NOMO-1 treated with DMSO at 0.1 percent for 48 hours (cell line): ENCODE measurements around the gene PRKCE.
"Not testable (repeated sequence)": the region's sequence is repeated elsewhere in the genome, so short reads cannot be mapped to it uniquely, and the experiment has no call there.

Experiments used
- DNase-seq: peaks from one replicate; lab custom pipeline; 2025; ENCODE audit not compliant: unreplicated experiment; lab: John Stamatoyannopoulos, UW

The PRKCE gene

GRCh38 chr2:46198966-46199365, 547.5 kb downstream of the PRKCE start:
- DNase-seq = no peak

GRCh38 chr2:46200100-46200690, 548.7 kb downstream of the PRKCE start:
- DNase-seq = no peak

GRCh38 chr2:46200861-46201605, 549.6 kb downstream of the PRKCE start:
- DNase-seq = no peak

GRCh38 chr2:46202453-46202852, 551.0 kb downstream of the PRKCE start:
- DNase-seq = no peak

GRCh38 chr2:46202987-46203386, 551.5 kb downstream of the PRKCE start:
- DNase-seq = no peak

- not testable (repeated sequence) for DNase-seq
Measured at GRCh38 chr2:46203636-46204035, 552.2 kb downstream of the PRKCE start.

- no peak for DNase-seq
Measured at GRCh38 chr2:46207591-46207990, 556.1 kb downstream of the PRKCE start.

- no peak for DNase-seq
Measured at GRCh38 chr2:46208766-46209165, 557.3 kb downstream of the PRKCE start.

GRCh38 chr2:46210063-46210462, 558.6 kb downstream of the PRKCE start:
- no peak for DNase-seq

- DNase-seq = no peak
Measured at GRCh38 chr2:46211461-46211860, 560.0 kb downstream of the PRKCE start.

- no peak for DNase-seq
Measured at GRCh38 chr2:46213906-46214305, 562.4 kb downstream of the PRKCE start.

GRCh38 chr2:46216213-46216612, 564.7 kb downstream of the PRKCE start:
- DNase-seq = no peak

- DNase-seq = peak; percentile 81
Measured at GRCh38 chr2:46223514-46223913, 572.0 kb downstream of the PRKCE start.

- no peak for DNase-seq
Measured at GRCh38 chr2:46225150-46225625, 573.7 kb downstream of the PRKCE start.

- DNase-seq = no peak
Measured at GRCh38 chr2:46225730-46226129, 574.3 kb downstream of the PRKCE start.

GRCh38 chr2:46226620-46227019, 575.1 kb downstream of the PRKCE start:
- no peak for DNase-seq

- DNase-seq = no peak
Measured at GRCh38 chr2:46227022-46227421, 575.5 kb downstream of the PRKCE start.

GRCh38 chr2:46227674-46228289, 576.3 kb downstream of the PRKCE start:
- no peak for DNase-seq

GRCh38 chr2:46229134-46230063, 577.9 kb downstream of the PRKCE start:
- DNase-seq = peak; percentile 69

GRCh38 chr2:46230115-46230571, 578.7 kb downstream of the PRKCE start:
- DNase-seq = peak; percentile 36
